ENCODE measurements around the gene SEC31A.
A peak's percentile ranks its signal among the peaks of the same experiment; 100 is the strongest.
"Not testable (repeated sequence)": the region's sequence is repeated elsewhere in the genome, so short reads cannot be mapped to it uniquely, and the experiment has no call there.

SEC31A gene, protein sequence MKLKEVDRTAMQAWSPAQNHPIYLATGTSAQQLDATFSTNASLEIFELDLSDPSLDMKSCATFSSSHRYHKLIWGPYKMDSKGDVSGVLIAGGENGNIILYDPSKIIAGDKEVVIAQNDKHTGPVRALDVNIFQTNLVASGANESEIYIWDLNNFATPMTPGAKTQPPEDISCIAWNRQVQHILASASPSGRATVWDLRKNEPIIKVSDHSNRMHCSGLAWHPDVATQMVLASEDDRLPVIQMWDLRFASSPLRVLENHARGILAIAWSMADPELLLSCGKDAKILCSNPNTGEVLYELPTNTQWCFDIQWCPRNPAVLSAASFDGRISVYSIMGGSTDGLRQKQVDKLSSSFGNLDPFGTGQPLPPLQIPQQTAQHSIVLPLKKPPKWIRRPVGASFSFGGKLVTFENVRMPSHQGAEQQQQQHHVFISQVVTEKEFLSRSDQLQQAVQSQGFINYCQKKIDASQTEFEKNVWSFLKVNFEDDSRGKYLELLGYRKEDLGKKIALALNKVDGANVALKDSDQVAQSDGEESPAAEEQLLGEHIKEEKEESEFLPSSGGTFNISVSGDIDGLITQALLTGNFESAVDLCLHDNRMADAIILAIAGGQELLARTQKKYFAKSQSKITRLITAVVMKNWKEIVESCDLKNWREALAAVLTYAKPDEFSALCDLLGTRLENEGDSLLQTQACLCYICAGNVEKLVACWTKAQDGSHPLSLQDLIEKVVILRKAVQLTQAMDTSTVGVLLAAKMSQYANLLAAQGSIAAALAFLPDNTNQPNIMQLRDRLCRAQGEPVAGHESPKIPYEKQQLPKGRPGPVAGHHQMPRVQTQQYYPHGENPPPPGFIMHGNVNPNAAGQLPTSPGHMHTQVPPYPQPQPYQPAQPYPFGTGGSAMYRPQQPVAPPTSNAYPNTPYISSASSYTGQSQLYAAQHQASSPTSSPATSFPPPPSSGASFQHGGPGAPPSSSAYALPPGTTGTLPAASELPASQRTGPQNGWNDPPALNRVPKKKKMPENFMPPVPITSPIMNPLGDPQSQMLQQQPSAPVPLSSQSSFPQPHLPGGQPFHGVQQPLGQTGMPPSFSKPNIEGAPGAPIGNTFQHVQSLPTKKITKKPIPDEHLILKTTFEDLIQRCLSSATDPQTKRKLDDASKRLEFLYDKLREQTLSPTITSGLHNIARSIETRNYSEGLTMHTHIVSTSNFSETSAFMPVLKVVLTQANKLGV

DNA sequence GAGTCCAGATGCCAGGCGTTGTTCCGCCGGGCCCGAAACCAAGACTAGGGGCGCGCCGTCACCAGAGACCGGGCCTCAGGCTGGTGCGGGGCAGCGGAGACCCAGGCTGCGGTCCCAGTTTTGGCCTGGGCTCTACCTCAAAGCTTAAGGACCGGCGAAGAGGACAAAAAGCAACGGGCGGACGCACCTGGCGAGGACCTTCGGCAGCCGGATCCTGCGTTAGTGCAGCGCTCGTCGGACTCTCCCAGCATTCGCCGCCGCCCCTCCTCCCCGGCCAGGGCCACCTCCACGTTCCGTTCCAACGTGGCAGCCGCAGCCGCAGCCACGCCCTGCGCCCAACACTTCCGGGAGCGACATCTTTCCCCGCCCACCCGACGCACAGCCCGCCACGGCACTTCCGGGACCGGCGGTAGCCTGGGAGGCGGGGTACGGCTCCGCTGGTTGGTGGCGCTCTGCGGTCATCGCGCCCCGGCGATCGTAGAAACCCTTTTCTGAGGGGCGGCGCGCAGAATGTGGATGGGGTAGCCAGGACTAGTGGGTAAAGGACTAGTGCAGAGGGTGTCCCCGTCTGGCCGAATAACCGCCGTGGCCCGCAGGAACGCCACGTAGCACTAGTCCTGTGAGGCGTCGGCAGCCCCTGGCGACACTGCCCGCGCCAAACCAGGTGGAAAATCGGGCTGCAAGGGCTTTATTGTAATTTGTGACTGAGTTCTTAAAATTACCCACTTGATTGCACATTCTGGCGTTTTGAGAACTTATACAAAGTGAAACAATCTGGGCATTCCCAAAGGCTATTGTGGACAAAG lies at the start of gene SEC31A:
SEC31A (minus strand) TSS at position 253 of the 806 bp plus-strand sequence. CDS start 9,217 bp downstream, outside the sequence.
- DNase-seq (ENCODE audit: low read depth) = peak; percentile 86

- no peak for DNase-seq (ENCODE audit: low read depth)
Observed at GRCh38 chr4:82939414-82939813, 48.5 kb upstream of the SEC31A start.

DNA sequence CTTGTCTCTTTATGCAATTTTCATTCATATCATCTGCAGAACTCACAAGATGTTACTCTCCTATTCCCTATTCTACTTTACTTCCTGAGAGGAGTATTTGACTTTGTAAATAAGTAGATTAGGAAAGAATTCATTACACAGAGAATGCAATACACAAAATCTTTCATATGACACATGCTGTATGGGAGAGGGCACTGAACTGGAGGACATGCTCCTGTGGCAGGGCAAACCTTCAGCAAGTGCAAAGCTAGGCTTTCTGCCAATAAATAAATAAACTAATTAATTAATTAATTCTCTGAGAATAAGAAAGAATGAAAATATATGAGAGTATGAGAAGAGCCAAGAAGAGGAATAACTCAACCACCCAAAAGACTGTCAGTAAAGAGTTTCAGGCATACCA lies 43.5 kb upstream of the SEC31A start:
- DNase-seq (ENCODE audit: low read depth) = no peak

- no peak for DNase-seq (ENCODE audit: low read depth)
Observed at GRCh38 chr4:82930848-82931755, 40.1 kb upstream of the SEC31A start.

DNA sequence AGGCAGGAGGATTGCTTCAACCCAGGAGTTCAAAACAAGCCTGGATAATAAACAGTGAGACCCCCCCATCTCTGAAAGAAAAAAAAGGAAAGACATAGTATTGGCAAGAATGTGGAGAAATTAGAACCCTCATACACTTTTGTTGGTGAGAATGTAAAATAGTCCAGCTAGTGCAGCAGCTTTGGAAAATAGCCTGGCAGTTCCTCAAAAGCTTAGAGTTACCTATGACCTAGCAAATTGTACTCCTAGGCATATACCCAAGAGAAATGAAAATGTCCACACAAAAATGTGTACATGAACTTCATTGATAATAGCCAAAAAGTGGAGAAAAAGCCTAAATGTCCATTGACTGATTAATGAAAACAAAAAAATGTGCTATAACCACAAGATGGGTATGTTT lies 30.8 kb upstream of the SEC31A start:
- no peak for DNase-seq (ENCODE audit: low read depth)

- DNase-seq (ENCODE audit: low read depth) = peak; percentile 23
Observed at GRCh38 chr4:82919386-82919785, 28.4 kb upstream of the SEC31A start.

DNA sequence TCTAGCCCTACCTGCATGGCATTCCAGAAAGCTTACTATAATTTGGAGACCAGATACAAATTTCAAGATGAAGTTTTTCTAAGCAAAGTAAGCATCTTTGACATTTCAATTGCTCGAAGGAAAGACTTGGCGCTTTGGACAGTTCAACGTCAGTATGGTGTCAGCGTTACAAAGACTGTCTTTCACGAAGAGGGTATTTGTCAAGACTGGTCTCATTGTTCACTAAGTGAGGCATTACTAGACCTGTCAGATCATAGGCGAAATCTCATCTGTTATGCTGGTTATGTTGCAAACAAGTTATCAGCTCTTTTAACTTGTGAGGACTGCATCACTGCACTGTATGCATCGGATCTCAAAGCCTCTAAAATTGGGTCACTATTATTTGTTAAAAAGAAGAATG lies 27.1 kb upstream of the SEC31A start:
- DNase-seq (ENCODE audit: low read depth) = no peak

GRCh38 chr4:82913968-82914367 lies 23.0 kb upstream of the SEC31A start:
- DNase-seq (ENCODE audit: low read depth) = not testable (repeated sequence)

DNA sequence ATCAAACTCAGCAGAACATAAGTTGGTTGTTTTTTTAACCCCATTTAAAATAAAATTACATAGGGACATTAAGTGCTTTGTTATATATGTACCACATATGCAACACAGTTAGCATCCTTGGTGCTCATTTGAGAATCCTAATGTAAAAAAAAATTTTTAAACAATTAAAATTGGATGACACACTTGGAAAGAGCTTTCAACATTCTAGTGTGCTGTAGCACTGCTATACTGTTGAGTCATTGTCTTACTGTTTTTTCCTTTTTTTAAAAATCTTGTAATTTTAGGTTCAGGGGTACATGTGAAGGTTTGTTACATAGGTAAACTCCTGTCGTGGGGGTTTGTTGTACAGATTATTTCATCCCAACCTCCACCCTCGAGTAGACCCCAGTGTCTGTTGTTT lies 22.4 kb upstream of the SEC31A start:
- DNase-seq (ENCODE audit: low read depth) = no peak

DNA sequence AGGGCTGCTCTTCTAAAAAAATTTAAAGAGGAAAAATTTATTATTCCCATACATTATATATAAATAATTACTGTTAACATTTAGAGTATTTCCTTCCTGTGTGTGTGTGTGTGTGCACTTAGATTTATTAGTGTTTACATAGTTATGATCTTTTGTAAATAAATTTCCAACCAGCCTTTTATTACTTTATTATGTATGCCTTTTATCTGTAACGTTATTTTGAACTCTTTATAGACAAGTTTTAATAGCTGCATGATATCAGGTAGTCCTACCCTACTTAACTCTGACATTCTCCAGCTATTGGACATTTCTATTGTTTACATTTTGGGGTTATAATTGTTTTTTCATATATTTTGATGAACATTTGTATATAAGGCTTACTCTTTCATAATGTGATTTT lies 18.4 kb upstream of the SEC31A start:
- DNase-seq (ENCODE audit: low read depth) = no peak

- no peak for DNase-seq (ENCODE audit: low read depth)
Observed at GRCh38 chr4:82906469-82906868, 15.5 kb upstream of the SEC31A start.

GRCh38 chr4:82905205-82905604 lies 14.3 kb upstream of the SEC31A start:
- no peak for DNase-seq (ENCODE audit: low read depth)

- DNase-seq (ENCODE audit: low read depth) = no peak
Observed at GRCh38 chr4:82903737-82904136, 12.8 kb upstream of the SEC31A start.

- no peak for DNase-seq (ENCODE audit: low read depth)
Observed at GRCh38 chr4:82901183-82901718, 10.3 kb upstream of the SEC31A start.

- peak; percentile 99 for DNase-seq (ENCODE audit: low read depth)
Observed at GRCh38 chr4:82900411-82901182, 9.6 kb upstream of the SEC31A start, which contains the start of gene THAP9. Gene THAP9 (plus strand): TSS chr4:82900735. CDS start chr4:82900803, 68 bp downstream.

DNA sequence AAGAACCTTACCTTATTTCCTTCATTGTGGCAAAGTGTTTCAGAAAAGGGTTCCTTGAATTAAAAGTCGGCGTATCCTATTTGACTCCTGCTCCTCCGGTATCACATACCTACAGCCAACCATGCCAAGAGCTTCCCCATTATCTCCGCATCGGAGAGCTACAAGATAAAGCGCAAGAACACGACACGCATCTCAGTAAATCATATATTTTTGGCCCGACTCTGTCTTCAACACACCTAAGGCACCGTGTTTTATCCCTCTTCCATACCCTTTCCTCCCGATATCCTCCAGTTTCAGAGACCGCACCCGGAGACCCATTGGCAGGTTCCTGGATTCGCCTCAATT lies 9.1 kb upstream of the SEC31A start:
- DNase-seq (ENCODE audit: low read depth) = peak; percentile 38

DNA sequence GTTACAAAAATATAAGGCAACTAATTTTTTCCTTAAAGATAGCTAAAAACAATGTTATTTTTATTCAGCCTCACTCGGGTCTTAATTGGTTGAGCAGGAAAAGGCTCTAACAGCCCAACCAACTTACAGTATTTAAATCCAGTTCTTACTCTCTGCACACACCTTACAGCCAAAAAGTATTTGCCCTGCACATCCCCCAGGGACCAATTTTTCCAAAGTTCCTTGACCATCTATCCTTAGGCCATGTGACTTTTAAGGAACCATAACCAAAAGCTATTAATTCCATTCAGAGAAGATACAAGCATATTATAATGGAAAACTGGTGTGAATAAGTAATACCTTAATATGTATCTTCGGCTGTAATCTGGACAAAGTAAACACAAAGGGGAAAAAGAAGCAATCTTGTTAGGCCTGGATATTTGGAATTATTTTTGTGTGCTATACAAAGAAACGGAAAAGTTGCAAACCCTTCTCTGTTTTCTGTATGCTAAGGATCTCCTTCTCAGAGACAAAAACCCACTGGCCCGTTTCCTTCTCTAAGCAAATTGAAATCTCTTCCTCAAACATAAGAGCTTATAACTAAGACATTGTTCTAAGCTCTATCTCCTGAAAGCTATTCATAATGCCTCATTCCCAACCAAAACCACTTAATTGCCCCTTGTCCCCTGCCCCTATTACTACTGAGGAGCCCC lies 8.6 kb upstream of the SEC31A start:
- DNase-seq (ENCODE audit: low read depth) = no peak

DNA sequence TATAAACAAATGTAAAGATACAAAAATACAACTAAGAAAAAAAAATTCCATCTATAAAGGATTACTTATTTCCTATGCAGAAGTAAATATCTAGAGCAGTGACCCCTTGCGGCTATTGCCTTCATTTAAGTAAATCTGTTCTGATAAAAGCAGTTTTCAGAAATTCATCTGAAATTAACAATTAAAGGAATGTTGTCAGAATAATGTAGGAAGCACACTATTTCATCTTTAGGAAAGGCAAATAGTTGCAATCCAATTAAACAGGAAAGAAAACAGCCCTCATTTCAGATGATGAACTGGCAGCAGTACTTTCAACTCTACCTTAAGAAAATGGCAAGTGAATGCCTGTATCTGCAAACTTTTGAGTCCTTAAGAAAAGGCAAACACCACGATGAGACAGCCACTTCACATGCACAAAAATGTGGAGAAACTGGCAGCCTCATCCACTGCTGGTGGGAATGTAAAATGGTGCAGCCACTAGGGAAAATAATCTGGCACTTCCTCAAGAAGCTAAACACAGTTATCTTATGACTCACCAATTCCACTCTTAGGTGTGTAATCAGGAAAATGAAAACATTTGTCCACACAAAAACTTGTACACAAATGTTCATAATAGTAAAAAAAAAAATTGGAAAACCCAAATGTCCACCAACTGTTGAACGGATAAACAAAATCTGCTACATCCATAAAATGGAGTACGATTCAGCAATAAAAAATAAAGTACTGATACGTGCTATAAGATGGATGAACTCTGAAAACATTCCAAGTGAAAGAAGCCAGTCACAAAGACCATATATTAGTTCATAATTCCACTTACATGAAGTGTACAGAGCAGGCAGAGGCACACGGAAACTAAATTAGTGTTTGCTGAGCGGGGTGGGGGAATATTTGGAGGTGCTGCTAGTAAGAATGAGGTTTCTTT lies 7.6 kb upstream of the SEC31A start:
- DNase-seq (ENCODE audit: low read depth) = peak; percentile 85
